OCI-LY1 (cell line): ENCODE data around the gene MGAT4C.

Source experiments
- CTCF ChIP-seq: fragments of 200-600 bp; sonication (generic), shearing (Covaris generic); IDR thresholded peaks from 2 replicates; pipeline ENCODE4 v1.5.1; 2017; ENCODE audit warnings: mild to moderate bottlenecking, antibody characterized with exemption, low read length, moderate library complexity, mixed read lengths
- EZH2 ChIP-seq: fragments of 200-600 bp; sonication (generic), shearing (Covaris generic); IDR thresholded peaks from 2 replicates; pipeline ENCODE4 v1.8.0; 2017; ENCODE audit warnings: borderline replicate concordance, mixed run types, mild to moderate bottlenecking, antibody characterized with exemption, low read length, moderate library complexity, mixed read lengths

GRCh38 chr12:85955127-85955526 is 301.1 kb downstream of the MGAT4C start:
- TF ChIP-seq CTCF (no peak), EZH2 (no peak)
